KOPT-K1 (cell line): ENCODE data around the gene TSPAN15.

ENCODE experiments used
- H3K27ac ChIP-seq: fragments of 200-600 bp; sonication (generic); 2 replicates; pipeline ENCODE4 v1.5.1; 2016; ENCODE audit warnings: antibody characterized with exemption, mild to moderate bottlenecking, low read depth, low read length; ENCODE audit not compliant: poor library complexity, severe bottlenecking
- H3K36me3 ChIP-seq: fragments of 200-600 bp; sonication (generic); 2 replicates; pipeline ENCODE4 v1.5.1; 2017; ENCODE audit warnings: antibody characterized with exemption, mild to moderate bottlenecking, low read length, moderate library complexity; ENCODE audit not compliant: insufficient read depth
- H3K9me3 ChIP-seq: fragments of 200-600 bp; sonication (generic); 2 replicates; pipeline ENCODE4 v1.5.1; 2017; ENCODE audit warnings: antibody characterized with exemption, low read length, mild to moderate bottlenecking; ENCODE audit not compliant: insufficient read depth, poor library complexity, severe bottlenecking

TSPAN15 gene

GRCh38 chr10:69463886-69464285 lies 12.6 kb downstream of the TSPAN15 start:
- no peak overlapping the region for H3K27ac ChIP-seq
- no peaks in the 10 kb centered on the region for H3K36me3 ChIP-seq
- no peaks in the 10 kb centered on the region for H3K9me3 ChIP-seq

GRCh38 chr10:69464401-69464800 lies 13.1 kb downstream of the TSPAN15 start:
- H3K36me3 ChIP-seq: no peaks in the 10 kb centered on the region
- H3K9me3 ChIP-seq: no peaks in the 10 kb centered on the region
- no peak overlapping the region for H3K27ac ChIP-seq

- H3K27ac ChIP-seq: no peak overlapping the region
- no peaks in the 10 kb centered on the region for H3K36me3 ChIP-seq
- no peaks in the 10 kb centered on the region for H3K9me3 ChIP-seq
Observed at GRCh38 chr10:69464801-69465401, 13.6 kb downstream of the TSPAN15 start.

DNA sequence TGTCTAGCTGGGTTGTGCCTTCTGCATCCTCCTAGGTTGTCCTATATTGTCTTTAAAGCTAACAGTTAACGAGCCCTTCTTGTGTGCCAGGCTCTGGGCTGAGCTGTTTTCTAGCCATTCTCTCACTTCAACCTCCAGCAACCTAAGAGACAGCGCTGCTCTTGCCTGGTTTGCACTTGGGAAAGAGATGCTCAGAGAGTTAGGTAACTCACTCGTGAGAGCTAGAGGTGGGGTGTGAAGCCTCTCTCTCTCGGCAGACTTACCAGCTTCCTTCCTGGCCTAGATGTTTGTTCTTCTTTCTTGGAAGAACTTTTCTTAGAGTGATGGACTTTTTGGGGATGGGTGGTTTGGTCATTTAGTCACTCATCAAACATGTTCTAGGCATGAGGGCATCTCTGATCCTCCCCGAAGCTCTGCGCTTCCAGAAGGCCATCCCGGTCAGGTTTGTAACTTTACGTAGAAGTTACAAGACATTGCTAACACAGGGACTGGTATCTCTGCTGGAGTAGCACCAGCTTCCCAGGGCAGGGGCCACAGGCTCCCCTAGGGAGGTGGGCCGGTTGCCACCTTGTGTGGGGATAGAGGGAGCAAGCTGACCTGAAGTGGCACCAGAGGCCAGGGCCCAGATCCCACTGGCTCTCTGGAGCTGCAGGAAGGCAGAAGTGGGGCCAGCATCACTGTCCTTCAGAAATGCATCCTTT lies 14.3 kb downstream of the TSPAN15 start:
- no peaks in the 10 kb centered on the region for H3K36me3 ChIP-seq
- H3K27ac ChIP-seq: no peak overlapping the region
- no peaks in the 10 kb centered on the region for H3K9me3 ChIP-seq

- Histone ChIP-seq H3K36me3 (no peaks in the 10 kb centered on the region), H3K27ac (no peak overlapping the region), H3K9me3 (no peaks in the 10 kb centered on the region)
Observed at GRCh38 chr10:69466158-69466490, 14.9 kb downstream of the TSPAN15 start.

- H3K27ac ChIP-seq: no peak overlapping the region
- H3K9me3 ChIP-seq: no peaks in the 10 kb centered on the region
- H3K36me3 ChIP-seq: no peaks in the 10 kb centered on the region
Observed at GRCh38 chr10:69466689-69467088, 15.4 kb downstream of the TSPAN15 start.

DNA sequence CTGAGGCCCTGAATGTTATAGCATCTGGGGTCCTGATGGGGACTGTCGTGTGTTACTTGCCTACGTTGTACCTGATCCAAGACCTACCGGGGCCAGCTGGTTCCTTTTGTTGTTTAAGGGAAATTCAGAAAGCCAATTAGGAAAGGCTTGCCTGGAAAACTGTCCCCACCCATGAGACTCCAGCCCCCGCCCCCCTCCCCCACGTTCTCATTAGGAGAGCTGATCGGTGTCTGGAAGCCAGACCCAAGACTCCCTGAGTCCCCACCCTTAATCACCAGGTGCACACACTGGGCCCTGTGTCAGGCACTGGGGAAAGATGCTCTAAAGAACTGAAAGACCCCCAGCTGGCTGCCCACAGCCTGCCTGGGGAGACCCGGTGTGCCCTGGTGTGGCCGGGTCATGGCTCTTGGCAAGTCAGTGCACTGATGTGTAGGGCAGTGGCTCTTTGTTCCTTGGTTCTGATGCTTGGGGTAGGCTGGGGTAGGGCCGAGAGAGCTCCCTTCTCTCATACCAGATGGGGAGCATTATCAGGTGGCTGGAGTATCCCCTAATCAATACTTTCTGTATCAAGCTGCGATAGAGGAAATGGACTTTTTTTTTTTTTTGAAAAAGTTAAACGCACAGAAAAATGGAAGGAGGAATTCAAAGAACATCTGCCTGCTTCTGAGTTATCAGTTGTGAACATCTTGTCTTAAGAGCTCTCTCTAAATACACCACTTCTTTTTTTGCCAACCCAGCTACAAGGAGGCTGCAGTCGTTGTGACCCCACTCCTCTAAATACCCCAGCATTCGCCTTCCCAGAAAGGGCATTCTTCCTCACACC lies 16.9 kb downstream of the TSPAN15 start:
- H3K27ac ChIP-seq: no peak overlapping the region
- no peaks in the 10 kb centered on the region for H3K36me3 ChIP-seq
- no peaks in the 10 kb centered on the region for H3K9me3 ChIP-seq

DNA sequence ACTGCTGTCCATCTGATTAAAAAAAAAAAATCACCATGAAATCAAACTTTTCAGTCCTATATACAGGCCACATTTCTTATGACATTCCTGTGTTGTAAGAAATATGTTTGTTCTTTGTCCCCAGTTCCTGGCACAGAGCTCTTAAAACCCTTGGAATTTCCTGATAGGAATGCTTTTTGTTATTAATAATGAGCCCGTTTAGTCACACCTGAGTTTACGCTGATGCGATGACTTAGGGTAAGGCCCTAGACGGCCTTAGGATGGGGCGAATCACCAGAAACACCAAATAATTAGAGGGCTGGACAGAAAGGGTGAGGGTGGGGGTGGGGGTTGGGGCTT lies 17.5 kb downstream of the TSPAN15 start:
- H3K36me3 ChIP-seq: no peaks in the 10 kb centered on the region
- no peaks in the 10 kb centered on the region for H3K9me3 ChIP-seq
- H3K27ac ChIP-seq: no peak overlapping the region

DNA sequence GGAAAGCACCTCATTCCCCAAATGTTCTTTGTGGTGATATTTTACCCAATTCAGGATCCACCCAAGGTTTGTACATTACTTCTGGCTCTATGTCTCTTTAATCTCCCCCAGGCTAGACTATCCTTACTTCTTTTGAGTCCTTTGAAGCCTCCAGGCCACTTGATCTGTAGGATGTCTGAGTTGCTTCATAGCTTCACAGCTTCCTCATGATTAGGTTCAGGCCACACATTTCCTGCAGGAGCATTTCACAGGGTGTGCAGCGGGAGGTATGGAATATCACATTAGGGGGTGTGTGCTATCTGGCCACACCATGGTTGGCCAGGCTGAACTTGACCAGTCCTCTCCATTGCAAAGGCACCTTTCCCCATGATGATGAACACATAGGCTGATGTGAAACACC lies 18.7 kb downstream of the TSPAN15 start:
- Histone ChIP-seq H3K9me3 (no peaks in the 10 kb centered on the region), H3K27ac (no peak overlapping the region), H3K36me3 (no peaks in the 10 kb centered on the region)

DNA sequence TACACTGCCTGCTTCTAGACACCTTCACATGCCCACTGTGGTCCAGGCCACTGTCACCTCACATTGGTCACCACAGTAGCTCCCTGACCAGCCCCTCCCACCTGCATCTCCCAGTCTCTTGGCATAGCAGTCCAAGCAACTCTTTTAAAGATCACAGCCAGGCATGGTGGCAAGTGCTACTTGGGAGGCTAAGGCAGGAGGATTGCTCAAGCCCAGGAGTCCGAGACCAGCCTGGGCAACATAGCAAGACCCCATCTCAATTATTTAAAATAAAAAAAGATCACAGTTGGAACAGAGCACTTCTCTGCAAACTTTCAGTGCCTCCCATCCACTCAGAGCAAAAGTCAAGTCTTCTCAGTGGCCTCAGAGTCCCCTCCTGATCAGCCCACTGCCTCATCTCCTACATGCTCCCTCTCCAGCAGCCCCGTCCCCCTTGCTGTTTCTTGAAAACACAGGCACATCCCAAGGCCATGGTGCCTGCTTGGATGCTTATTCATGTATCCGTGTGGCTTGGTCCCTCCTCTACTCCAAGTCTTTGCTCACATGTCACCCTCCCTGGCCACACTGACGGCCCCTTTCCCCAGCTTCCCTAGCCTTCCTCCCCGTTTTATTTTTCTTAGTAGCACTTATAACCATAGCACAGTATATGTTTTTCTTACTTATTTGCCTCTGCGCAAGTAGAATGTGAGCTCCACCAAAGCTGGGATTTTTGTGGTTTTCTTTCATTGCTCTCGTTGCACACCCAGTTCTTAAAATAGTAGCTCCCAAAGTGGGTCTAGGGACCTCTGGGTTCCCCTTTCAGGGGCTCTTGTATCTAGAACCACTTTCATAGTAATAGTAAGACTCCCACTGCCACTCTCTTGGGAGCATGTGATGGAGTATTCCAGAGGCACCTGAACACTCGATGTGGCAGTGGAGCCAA lies 19.5 kb downstream of the TSPAN15 start:
- Histone ChIP-seq H3K27ac (no peak overlapping the region), H3K9me3 (no peaks in the 10 kb centered on the region), H3K36me3 (no peaks in the 10 kb centered on the region)

GRCh38 chr10:69472142-69472541 lies 20.9 kb downstream of the TSPAN15 start:
- no peaks in the 10 kb centered on the region for H3K36me3 ChIP-seq
- H3K9me3 ChIP-seq: no peaks in the 10 kb centered on the region
- H3K27ac ChIP-seq: no peak overlapping the region

- Histone ChIP-seq H3K27ac (no peak overlapping the region), H3K36me3 (no peaks in the 10 kb centered on the region), H3K9me3 (no peaks in the 10 kb centered on the region)
Observed at GRCh38 chr10:69472544-69472943, 21.3 kb downstream of the TSPAN15 start.

GRCh38 chr10:69473304-69473990 lies 22.2 kb downstream of the TSPAN15 start:
- H3K9me3 ChIP-seq: no peaks in the 10 kb centered on the region
- no peak overlapping the region for H3K27ac ChIP-seq
- H3K36me3 ChIP-seq: no peaks in the 10 kb centered on the region

GRCh38 chr10:69474742-69475432 lies 23.6 kb downstream of the TSPAN15 start:
- no peaks in the 10 kb centered on the region for H3K36me3 ChIP-seq
- H3K9me3 ChIP-seq: no peaks in the 10 kb centered on the region
- no peak overlapping the region for H3K27ac ChIP-seq
